Measurements from ENCODE around the gene ENPP3.
"Not testable (repeated sequence)": the region's sequence is repeated elsewhere in the genome, so short reads cannot be mapped to it uniquely, and the experiment has no call there.

Gene ENPP3

GRCh38 chr6:131687022-131687421 lies 49.9 kb downstream of the ENPP3 start:
- no peak for DNase-seq (ENCODE audit: low read depth)

DNA sequence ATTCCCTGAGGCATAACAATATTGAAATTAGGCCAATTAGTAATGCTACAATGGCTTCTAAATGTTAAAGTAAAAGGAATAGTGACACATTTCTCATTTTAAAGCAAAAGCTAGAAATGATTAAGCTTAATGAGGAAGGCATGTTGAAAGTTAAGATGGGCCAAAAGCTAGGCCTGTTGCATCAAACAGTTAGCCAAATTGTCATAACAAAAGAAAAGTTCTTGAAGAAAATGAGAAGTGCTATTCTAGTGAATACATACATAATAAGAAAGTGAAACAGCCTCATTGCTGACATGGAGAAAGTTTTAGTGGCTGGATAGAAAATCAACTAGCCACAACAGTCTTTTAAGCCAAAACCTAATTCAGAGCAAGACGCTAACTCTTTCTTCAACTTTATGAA lies 51.2 kb downstream of the ENPP3 start:
- no peak for DNase-seq (ENCODE audit: low read depth)

DNA sequence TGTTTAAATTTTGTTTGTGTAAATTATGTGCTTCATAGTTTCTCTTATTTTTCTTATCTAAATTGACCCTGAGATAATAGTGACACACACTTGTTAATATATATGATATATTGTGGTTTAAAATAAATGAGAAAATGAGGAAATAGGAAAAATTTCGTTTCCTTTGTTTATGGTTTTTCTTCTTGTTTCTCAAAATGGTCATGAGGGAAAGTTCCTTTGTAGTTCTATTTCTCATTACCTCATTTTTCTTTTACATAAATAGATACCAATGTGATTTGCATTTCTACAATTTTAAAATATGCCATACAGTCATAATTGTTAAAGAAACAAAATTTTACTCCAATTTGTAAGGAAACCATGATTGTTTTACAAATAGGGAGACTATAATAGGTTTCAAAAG lies 54.9 kb downstream of the ENPP3 start:
- no peak for DNase-seq (ENCODE audit: low read depth)

DNA sequence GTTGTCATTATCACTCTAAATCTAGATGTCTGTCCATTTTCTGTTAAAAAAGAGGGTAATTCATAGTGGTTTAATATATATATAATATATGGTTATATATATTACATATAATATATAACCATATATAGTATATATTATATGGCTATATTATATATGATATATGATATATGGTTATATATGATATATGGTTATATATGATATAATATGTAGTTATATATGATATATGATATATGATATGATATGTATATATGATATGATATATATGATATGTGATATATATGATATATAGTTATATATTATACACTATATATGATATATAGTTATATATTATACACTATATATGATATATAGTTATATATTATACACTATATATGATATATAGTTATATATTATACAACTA lies 55.5 kb downstream of the ENPP3 start:
- no peak for DNase-seq (ENCODE audit: low read depth)

DNA sequence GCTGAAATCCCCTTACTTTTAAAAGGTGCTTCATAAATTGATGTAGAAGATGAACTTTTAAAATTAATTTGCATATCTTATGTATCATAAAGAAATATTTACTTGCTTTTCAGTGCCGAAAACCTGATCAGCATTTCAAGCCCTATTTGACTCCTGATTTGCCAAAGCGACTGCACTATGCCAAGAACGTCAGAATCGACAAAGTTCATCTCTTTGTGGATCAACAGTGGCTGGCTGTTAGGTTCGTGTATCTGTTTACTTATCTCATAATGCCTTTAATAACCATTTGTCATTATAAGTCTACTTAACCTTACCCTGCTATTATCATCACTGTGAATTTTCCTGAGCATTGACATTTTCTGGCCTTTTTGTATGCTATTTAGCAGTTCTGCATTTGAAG lies 56.3 kb downstream of the ENPP3 start:
- no peak for DNase-seq (ENCODE audit: low read depth)

DNA sequence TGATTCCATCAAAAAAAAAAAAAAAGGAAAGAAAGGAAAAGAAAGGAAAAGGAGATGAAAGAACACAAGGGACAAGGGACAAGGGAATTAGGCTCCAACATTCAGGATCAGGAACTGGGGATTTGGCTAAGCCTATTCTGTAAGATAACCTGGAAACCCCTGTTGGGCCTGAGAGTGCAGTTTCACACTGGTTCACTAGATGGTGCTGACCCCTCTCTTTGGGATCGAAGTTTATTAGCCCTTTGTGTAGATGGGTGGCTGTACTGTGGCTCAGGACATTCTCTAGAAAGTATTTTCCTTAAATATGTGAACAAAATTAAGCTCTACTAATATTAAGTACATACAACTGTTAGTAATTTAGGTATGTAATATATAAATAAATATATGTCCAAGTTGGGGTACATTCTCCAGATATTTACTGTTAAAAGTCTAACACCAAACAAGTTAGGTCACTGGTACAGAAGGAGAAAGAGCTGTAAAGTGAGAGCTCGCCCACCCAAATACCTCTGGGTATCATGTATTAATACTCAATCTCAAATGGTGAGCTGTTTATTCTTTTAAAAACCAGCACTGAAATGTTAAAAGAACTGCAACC lies 57.8 kb downstream of the ENPP3 start:
- DNase-seq (ENCODE audit: low read depth) = no peak

DNA sequence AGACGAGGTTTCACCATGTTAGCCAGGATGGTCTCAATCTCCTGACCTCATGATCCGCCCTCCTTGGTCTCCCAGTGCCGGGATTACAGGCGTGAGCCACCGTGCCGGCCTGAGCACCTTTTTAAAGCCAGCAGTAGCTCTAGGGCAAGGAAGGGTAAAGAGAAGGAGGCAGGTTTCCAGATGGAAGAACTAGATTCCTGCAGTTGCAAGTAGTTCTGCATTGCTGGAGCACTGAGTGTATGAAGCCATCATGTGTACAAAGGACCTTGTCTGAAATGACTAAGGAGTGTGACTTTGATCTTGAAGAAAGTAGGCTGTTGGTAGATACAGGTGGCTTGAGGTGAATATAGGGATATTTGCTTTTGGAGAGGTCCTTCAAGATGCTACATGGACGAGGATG lies 59.9 kb downstream of the ENPP3 start:
- no peak for DNase-seq (ENCODE audit: low read depth)

GRCh38 chr6:131700851-131701250 lies 63.7 kb downstream of the ENPP3 start:
- not testable (repeated sequence) for DNase-seq (ENCODE audit: low read depth)

- DNase-seq (ENCODE audit: low read depth) = not testable (repeated sequence)
Measured at GRCh38 chr6:131703905-131704304, 66.8 kb downstream of the ENPP3 start.

DNA sequence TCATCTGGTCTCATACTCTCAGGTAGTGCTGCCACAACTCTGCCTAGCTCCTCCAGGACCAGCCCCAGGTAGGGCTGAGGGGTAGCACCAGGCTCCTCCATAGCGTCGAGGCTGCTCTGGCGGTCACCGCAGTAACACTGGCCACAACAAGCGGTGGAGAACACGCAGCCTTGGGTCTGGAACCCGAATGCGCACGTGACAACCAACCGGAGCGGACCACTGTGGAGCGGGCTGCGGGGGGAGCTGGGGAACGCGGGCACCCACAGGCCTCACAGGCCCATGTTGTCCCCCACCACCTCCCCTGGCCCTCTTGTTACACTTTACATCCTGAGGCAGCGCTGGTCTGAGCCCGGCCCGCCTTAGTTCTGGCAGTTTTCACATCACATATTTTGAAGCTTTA lies 73.8 kb downstream of the ENPP3 start, which contains the start of gene CTAGE9:
Gene CTAGE9 (minus strand): TSS at position 101 of the 400 bp plus-strand sequence. CDS start 0 bp downstream, at position 101.
- not testable (repeated sequence) for DNase-seq (ENCODE audit: low read depth)

GRCh38 chr6:131715567-131715966 lies 78.5 kb downstream of the ENPP3 start:
- DNase-seq (ENCODE audit: low read depth) = not testable (repeated sequence)

GRCh38 chr6:131717836-131718542 lies 80.9 kb downstream of the ENPP3 start:
- no peak for DNase-seq (ENCODE audit: low read depth)

DNA sequence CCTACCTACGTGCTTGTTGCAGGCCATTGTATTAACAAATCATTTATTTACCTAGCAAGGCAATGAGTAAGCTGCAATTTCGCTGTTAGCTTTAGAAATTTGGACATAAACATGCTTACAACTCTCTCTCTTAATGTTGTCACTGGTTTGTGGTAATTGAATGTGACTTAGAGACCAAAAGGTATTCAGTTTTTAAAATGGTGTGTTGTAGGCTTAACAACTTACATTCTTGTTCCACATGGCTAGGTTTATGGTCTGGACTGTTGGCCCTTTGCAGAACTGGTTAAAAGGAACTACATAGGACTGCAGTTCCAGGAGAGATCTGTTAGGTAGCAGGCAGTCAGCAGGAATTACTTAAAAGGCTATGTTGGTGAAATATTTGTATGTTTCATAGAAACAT lies 84.1 kb downstream of the ENPP3 start:
- no peak for DNase-seq (ENCODE audit: low read depth)

- DNase-seq (ENCODE audit: low read depth) = no peak
Measured at GRCh38 chr6:131724114-131724513, 87.0 kb downstream of the ENPP3 start.

- DNase-seq (ENCODE audit: low read depth) = no peak
Measured at GRCh38 chr6:131727467-131727866, 90.4 kb downstream of the ENPP3 start.

GRCh38 chr6:131727868-131728267 lies 90.8 kb downstream of the ENPP3 start:
- DNase-seq (ENCODE audit: low read depth) = no peak

- no peak for DNase-seq (ENCODE audit: low read depth)
Measured at GRCh38 chr6:131728296-131728939, 91.3 kb downstream of the ENPP3 start.

GRCh38 chr6:131729550-131729949 lies 92.4 kb downstream of the ENPP3 start:
- no peak for DNase-seq (ENCODE audit: low read depth)

GRCh38 chr6:131730264-131730663 lies 93.2 kb downstream of the ENPP3 start:
- no peak for DNase-seq (ENCODE audit: low read depth)

DNA sequence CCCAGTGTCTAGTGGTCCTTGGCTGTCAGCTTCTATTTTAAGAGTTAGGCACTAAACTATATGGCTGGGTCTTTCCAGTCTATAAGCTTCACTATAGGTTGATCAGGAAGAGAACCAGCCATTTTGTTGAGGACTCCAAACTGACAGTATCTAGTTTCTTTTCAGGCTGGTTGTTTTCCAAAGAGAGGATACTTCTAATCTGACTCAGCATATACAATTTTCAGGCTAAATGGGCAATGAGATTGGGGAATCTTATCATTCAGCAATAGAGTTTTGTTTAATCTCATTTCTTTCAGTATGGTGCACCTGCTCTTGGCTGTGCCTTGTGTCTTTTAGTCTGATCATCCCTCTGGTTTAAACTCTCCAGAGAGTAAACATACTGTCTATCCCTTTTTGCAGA lies 94.1 kb downstream of the ENPP3 start:
- DNase-seq (ENCODE audit: low read depth) = no peak

- no peak for DNase-seq (ENCODE audit: low read depth)
Measured at GRCh38 chr6:131733376-131734016, 96.4 kb downstream of the ENPP3 start.

GRCh38 chr6:131736003-131736596 lies 99.0 kb downstream of the ENPP3 start:
- DNase-seq (ENCODE audit: low read depth) = no peak

Measured in activated T-cell treated with anti-CD3 and anti-CD28 coated beads for 1 hour (primary cell).